Esophagus squamous epithelium (tissue), 4 donors: ENCODE measurements around the gene DNAJC4.

Experiments used
- CTCF ChIP-seq, 6 experiments: fragments of 450-650 bp in 4 of 6; fragments of 200-600 bp in 2 of 6; sonication (generic) in 2 of 6; IDR thresholded peaks; one replicate each; pipeline ENCODE4 v1.5.1; 2016 to 2019; ENCODE audit warnings: antibody characterized with exemption in 6 of 6, mild to moderate bottlenecking in 4 of 6, moderate library complexity in 4 of 6
- POLR2A ChIP-seq, 4 donors: fragments of 450-650 bp; IDR thresholded peaks; one replicate each; pipeline ENCODE4 v1.6.1; 2017; ENCODE audit warnings: antibody characterized with exemption in 4 of 4, mild to moderate bottlenecking in 4 of 4, moderate library complexity in 3 of 4

DNA sequence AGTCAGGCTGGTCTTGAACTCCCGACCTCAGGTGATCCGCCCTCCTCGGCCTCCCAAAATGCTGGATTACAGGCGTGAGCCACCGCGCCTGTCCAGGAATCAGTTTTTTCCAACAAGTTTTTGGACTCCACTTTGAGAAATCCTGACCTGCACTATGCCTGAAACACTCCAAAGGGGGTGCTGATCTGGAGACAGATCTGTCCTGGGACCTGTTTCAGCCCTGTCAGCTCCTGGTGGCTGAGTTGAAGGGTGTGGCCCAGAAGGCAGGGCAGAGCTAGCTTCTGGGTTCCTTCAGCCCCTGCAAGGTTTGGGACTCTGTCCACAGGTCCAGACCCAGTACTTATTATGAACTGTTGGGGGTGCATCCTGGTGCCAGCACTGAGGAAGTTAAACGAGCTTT lies 1.2 kb downstream of the DNAJC4 start:
- TF ChIP-seq CTCF (IDR thresholded peaks at IDR 0.05) (no peak), POLR2A (IDR thresholded peaks at IDR 0.05) (no peak)
